Measurements from ENCODE around the gene PIEZO1. TPM values are rescaled to one million over a fixed set of nuclear protein-coding genes. Genes with fewer than 3 reads are reported as not detected.
"Not testable (repeated sequence)": the region's sequence is repeated elsewhere in the genome, so short reads cannot be mapped to it uniquely, and the experiment has no call there.

Gene PIEZO1
- total RNA-seq (2014; rRNA removed), result 138 and 140 TPM in 2 replicates
- 158 TPM for polyA plus RNA-seq (2012)

GRCh38 chr16:88785106-88785924, at the start of gene PIEZO1:
TSS of gene PIEZO1 (minus strand) at chr16:88785220. CDS start at chr16:88784964, 256 bp downstream.
- peak; percentile 66 for DNase-seq (ENCODE audit: low read depth)

- DNase-seq (ENCODE audit: low read depth), result no peak
Observed at GRCh38 chr16:88834670-88835069, 49.6 kb upstream of the PIEZO1 start.

GRCh38 chr16:88833086-88833485, 48.1 kb upstream of the PIEZO1 start:
- no peak for DNase-seq (ENCODE audit: low read depth)

- DNase-seq (ENCODE audit: low read depth), result no peak
Observed at GRCh38 chr16:88831838-88832237, 46.8 kb upstream of the PIEZO1 start.

- no peak for DNase-seq (ENCODE audit: low read depth)
Observed at GRCh38 chr16:88830783-88831182, 45.8 kb upstream of the PIEZO1 start.

- no peak for DNase-seq (ENCODE audit: low read depth)
Observed at GRCh38 chr16:88830258-88830657, 45.2 kb upstream of the PIEZO1 start.

- no peak for DNase-seq (ENCODE audit: low read depth)
Observed at GRCh38 chr16:88828711-88829110, 43.7 kb upstream of the PIEZO1 start.

GRCh38 chr16:88827727-88828126, 42.7 kb upstream of the PIEZO1 start:
- DNase-seq (ENCODE audit: low read depth), result no peak

GRCh38 chr16:88826070-88826840, 41.2 kb upstream of the PIEZO1 start:
- DNase-seq (ENCODE audit: low read depth), result no peak

- no peak for DNase-seq (ENCODE audit: low read depth)
Observed at GRCh38 chr16:88825146-88825545, 40.1 kb upstream of the PIEZO1 start.

GRCh38 chr16:88824256-88825077, 39.4 kb upstream of the PIEZO1 start:
- no peak for DNase-seq (ENCODE audit: low read depth)

GRCh38 chr16:88823646-88824045, 38.6 kb upstream of the PIEZO1 start:
- DNase-seq (ENCODE audit: low read depth), result not testable (repeated sequence)

- DNase-seq (ENCODE audit: low read depth), result no peak
Observed at GRCh38 chr16:88822281-88823040, 37.4 kb upstream of the PIEZO1 start.

GRCh38 chr16:88821168-88821850, 36.3 kb upstream of the PIEZO1 start:
- DNase-seq (ENCODE audit: low read depth), result no peak

GRCh38 chr16:88820385-88821025, 35.5 kb upstream of the PIEZO1 start:
- no peak for DNase-seq (ENCODE audit: low read depth)

GRCh38 chr16:88819126-88819525, 34.1 kb upstream of the PIEZO1 start:
- no peak for DNase-seq (ENCODE audit: low read depth)

GRCh38 chr16:88818575-88818874, 33.5 kb upstream of the PIEZO1 start:
- DNase-seq (ENCODE audit: low read depth), result no peak

GRCh38 chr16:88817785-88818574, 33.0 kb upstream of the PIEZO1 start:
- no peak for DNase-seq (ENCODE audit: low read depth)

All from LHCN-M2 (cell line).